COR-L47 (cell line): ENCODE data around the gene CFAP210.

Source experiments
- DNase-seq: peaks from one replicate; lab custom pipeline; 2025; lab: John Stamatoyannopoulos, UW

Gene CFAP210

DNA sequence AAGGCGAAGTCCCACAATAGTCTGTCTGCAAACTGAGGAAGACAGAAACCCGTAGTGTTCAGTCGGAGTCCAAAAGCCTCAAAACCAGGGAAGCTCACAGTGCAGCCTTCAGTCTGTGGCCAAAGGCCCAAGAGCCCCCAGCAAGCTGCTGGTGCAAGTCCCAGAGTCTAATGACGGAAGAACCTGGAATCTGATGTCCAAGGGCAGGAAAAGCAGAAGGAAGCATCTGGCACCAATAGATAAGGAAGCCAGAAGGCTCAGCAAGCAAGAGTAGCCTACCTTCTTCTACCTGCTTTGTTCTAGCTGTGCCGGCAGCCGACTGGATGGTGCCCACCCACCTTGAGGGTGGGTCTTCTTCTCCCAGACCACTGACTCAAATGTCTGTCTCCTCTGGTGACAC, 21.8 kb downstream of the CFAP210 start:
- no peak for DNase-seq

DNA sequence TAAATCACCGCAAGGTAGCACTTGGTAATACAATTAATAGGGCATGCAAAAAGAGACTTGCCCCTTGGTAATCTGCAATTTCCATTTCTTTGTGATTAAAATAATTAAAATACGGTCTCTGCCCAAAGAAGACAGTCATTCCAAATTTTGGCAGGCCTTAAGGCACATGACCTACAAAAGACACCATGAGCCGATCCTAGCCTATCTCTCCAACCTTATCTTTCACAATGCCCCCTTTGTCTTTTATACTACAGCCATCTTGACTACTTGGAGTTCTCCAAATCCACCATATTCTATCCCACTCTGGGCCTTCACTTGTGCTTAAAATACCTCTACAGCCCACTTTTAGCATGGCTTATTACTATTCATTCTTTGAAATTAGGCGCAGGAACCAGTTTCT, 23.3 kb downstream of the CFAP210 start:
- DNase-seq = no peak

GRCh38 chr2:169670215-169670651, 24.0 kb downstream of the CFAP210 start:
- DNase-seq = no peak

DNA sequence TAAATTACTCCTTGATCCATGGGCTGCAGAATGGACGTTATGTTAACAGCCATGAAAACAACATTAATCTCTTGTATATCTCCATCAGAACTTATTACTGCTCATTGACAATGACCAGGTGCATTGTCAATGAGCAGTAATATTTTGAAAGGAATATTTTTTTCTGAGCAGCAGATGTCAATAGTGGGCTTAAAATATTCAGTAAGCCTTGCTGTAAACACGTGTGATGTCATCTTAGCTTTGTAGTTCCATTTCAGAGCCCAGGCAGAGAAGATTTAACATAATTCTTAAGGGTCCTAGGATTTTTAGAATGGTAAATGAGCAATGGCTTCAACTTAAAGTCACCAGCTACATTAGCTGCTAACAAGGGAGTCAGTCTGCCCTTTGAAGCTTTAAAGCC, 26.6 kb downstream of the CFAP210 start:
- no peak for DNase-seq

DNA sequence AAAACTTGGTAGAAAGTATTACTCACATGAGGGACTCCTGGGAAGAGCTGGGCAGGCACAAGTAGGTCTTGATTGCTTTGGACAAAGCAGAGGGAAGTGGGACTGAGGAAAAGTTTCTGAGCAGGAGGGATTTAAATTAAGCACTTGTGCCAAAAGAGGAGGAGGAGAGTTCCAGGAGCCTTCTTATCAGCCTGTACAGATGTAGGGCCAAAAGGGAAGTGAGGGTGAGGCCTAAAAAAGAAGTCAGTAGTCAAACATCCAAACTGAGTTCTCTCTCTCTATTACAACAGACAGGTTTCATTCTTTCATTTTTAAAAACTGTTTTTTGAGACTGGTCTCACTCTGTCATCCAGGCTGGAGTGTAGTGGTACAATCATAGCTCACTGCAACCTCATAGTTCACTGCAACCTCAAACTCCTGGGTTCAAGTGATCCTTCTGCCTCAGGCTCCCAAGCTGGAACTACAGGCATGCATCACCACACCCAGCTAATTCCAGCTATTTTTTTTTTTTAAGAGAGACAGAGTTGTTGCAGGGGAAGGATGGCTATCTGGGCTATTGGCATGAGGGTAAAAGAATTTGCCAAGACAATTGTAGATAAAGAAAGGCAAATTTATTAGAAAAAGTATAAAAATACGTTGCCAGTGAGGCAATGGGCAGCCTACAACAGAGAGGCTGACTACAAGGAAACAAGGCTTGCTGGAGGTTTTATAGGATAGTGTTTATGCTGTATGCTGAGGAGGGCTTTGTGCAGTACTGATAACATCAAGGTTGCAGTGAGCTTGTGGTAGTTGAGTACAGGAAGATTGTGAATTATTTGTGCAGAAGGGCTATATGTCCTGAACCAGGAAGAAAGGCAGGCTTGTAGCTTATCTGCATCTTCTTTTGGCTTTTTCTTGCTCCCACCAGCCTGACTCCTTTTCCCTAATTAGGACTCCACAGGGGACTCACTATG, 29.0 kb downstream of the CFAP210 start:
- no peak for DNase-seq

- no peak for DNase-seq
Measured at GRCh38 chr2:169664600-169664977, 29.6 kb downstream of the CFAP210 start.

GRCh38 chr2:169663247-169663646, 31.0 kb downstream of the CFAP210 start:
- no peak for DNase-seq

DNA sequence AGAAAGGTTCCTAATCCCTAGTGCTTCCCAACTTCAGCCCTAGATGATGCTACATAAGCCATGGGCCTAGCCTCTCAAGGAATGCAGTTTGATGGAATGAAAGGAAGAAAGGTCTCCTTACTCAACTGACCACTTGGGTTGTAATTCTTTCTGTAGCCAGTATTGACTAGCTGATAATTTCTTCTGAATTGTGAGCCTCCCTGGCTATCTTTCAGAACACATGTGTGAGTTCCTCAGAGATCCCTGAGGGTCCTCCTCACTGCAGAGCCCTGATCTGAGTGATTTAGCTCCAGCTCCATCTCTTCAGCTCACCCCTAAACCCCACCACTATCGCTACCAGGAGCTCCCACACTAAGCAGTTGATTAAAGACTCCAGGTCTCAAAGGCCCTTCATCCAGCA, 31.5 kb downstream of the CFAP210 start:
- DNase-seq = no peak

GRCh38 chr2:169661265-169661664, 32.9 kb downstream of the CFAP210 start:
- DNase-seq = no peak

GRCh38 chr2:169659320-169659719, 34.9 kb downstream of the CFAP210 start:
- DNase-seq = no peak

GRCh38 chr2:169658877-169659276, 35.3 kb downstream of the CFAP210 start:
- no peak for DNase-seq

GRCh38 chr2:169656164-169656563, 38.0 kb downstream of the CFAP210 start:
- no peak for DNase-seq

DNA sequence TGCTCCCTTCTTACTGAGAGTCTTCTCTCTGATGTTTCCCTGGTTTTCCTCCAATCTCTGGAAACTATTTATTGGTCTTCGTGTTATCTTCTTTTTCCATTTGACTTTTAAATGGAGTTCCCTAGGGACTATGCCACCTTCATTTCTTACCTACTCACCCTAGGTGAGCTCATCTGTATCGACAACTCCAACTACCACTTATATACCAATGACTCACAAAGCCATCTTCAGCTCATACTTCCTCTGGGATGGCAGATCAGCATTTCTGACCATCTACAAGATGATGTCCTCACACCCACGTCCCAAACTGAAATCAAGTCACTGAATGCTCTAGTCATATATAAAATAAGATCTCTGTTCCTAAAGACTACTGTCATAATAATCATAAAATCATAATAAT, 40.6 kb downstream of the CFAP210 start:
- no peak for DNase-seq

GRCh38 chr2:169649278-169649677, 44.9 kb downstream of the CFAP210 start:
- no peak for DNase-seq

DNA sequence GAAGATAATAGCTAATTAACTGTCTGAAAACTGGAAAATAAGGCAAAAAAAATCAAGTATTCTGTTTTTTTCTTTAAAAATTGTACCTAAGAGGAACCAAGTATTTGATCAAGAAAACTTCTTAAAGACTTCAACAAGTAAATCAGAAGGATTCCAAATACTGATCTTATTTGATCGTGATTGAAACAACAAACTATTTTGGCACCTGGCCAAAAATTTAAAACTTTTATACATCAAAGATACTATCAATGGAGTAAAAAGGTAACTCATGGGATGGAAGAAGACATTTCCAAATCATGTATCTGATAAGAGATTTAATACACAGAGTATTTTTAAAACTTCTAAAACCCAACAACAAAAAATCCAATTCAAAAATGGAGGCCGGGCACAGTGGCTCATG, 46.7 kb downstream of the CFAP210 start:
- DNase-seq = no peak

GRCh38 chr2:169644173-169644572, 50.0 kb downstream of the CFAP210 start:
- DNase-seq = no peak

- no peak for DNase-seq
Measured at GRCh38 chr2:169641464-169641863, 52.7 kb downstream of the CFAP210 start.

DNA sequence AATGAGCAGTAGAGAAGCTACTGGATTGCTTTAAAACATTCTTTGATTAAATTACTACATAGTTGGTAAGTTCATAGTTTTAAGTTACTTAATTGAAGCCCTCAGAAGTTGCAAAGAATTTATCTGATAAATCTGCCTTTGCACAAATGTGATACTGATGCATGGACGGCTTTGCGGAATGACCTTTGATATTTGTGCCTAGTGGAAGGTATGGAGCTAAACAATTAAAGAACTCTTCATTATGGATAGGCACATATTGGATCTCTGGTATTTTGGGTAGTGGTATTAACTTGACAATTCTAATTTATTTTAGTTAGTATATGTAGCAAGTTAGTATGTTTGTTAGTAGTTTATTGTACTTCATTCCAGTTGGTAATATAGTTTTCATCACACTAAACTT, 54.1 kb downstream of the CFAP210 start:
- DNase-seq = no peak

GRCh38 chr2:169637620-169638019, 56.6 kb downstream of the CFAP210 start:
- DNase-seq = no peak

GRCh38 chr2:169636440-169637097, 57.6 kb downstream of the CFAP210 start:
- no peak for DNase-seq

DNA sequence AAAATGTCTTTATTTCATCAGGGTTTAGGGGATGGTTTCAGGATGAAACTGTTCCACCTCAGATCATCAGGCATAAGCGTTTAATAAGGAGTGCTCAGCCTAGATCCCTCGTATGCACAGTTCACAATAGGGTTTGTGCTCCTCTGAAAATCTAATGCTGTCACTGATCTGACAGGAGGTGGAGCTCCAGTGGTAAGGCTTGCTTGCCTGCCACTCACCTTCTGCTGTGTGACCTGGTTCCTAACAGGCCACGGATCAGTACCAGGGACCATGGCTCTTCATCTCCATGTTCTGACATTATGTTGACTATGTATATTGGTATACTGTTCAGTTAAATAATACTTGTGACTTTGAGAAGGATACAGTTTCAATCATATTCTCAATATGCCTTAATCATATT, 68.4 kb downstream of the CFAP210 start:
- DNase-seq = no peak

GRCh38 chr2:169623235-169623634, 71.0 kb downstream of the CFAP210 start:
- no peak for DNase-seq

DNA sequence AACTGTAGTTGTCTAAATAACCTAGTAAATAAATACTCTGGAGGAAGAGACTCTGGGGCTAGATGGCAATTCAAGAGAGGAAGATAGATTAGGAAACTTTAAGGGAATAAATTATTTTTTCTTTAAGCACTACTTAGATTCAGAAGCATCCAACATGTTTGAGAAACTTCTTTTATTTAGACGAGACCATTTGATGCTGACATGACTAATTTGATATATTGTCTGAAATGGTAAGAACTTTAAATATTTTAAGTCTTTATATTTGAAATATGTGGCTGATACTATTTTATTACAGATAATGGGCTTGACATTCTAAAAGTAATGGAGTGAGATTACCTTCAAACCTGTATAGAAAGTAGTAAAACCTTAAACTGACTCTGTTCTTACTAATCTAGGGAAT, 73.7 kb downstream of the CFAP210 start:
- DNase-seq = no peak
